WTC11 (cell line): Measurements from ENCODE around the gene TMEFF1. TPM values are rescaled to one million over a fixed set of nuclear protein-coding genes. Genes with fewer than 3 reads are reported as not detected.
A peak's percentile ranks its signal among the peaks of the same experiment; 100 is the strongest.

Experiments used
- ATAC-seq: fragments of 200-7000 bp; cut with Tn5 transposase; 2 replicates; pipeline ENCODE4 v1.10.0; 2021; ENCODE audit warnings: mild to moderate bottlenecking, moderate library complexity
- CTCF ChIA-PET: fragments of 300-600 bp; sonication (Branson Sonifier 250); formaldehyde crosslinking; loops from one replicate; lab custom pipeline; 2021; ENCODE audit warnings: antibody characterized with exemption; lab: Charles Lee
- POLR2A ChIA-PET: fragments of 350-600 bp; sonication (Branson Sonifier 250); formaldehyde crosslinking; loops from one replicate; lab custom pipeline; 2021; ENCODE audit warnings: antibody characterized with exemption; lab: Charles Lee
- DNase-seq: peaks from one replicate; pipeline ENCODE4 v3.0.0; 2021; ENCODE audit warnings: low spot score
- H3K27ac Mint-ChIP-seq: 2 replicates; pipeline ENCODE4 v1.8.0; 2021; ENCODE audit warnings: mixed read lengths
- H3K27me3 Mint-ChIP-seq: 2 replicates; pipeline ENCODE4 v1.8.0; 2021; ENCODE audit warnings: low read depth, mild to moderate bottlenecking, moderate library complexity, mixed read lengths
- H3K36me3 Mint-ChIP-seq: 2 replicates; pipeline ENCODE4 v1.8.0; 2021; ENCODE audit warnings: mixed read lengths
- H3K4me1 Mint-ChIP-seq: 2 replicates; pipeline ENCODE4 v1.8.0; 2022; ENCODE audit warnings: mixed read lengths
- H3K4me3 Mint-ChIP-seq: 2 replicates; pipeline ENCODE4 v1.8.0; 2021; ENCODE audit warnings: mild to moderate bottlenecking, moderate library complexity, mixed read lengths
- H3K9me3 Mint-ChIP-seq: 2 replicates; pipeline ENCODE4 v1.8.0; 2021; ENCODE audit warnings: mixed read lengths
- AFF4 ChIP-seq: sonication (generic); formaldehyde crosslinking; IDR thresholded peaks from 2 replicates; pipeline ENCODE4 v1.8.1; 2023; ENCODE audit warnings: mild to moderate bottlenecking, missing genetic modification reagents, borderline replicate concordance
- CBFB ChIP-seq: sonication (generic); formaldehyde crosslinking; IDR thresholded peaks from 2 replicates; pipeline ENCODE4 v1.8.1; 2022; ENCODE audit warnings: mild to moderate bottlenecking, low read depth, missing genetic modification reagents
- CDX4 ChIP-seq: fragments of 250-450 bp; sonication (Bioruptor Pico); IDR thresholded peaks from 2 replicates; pipeline ENCODE4 v1.9.0; 2021; ENCODE audit warnings: moderate library complexity, mild to moderate bottlenecking, inconsistent platforms, borderline replicate concordance
- E2F1 ChIP-seq: sonication (generic); formaldehyde crosslinking; IDR thresholded peaks from 2 replicates; pipeline ENCODE4 v1.8.0; 2022; ENCODE audit warnings: mild to moderate bottlenecking, missing genetic modification reagents
- EMX1 ChIP-seq: fragments of 250-450 bp; sonication (Bioruptor Pico); IDR thresholded peaks from 2 replicates; pipeline ENCODE4 v1.8.0; 2021; ENCODE audit warnings: mild to moderate bottlenecking
- ESRRA ChIP-seq: sonication (generic); formaldehyde crosslinking; IDR thresholded peaks from 2 replicates; pipeline ENCODE4 v1.8.1; 2022; ENCODE audit warnings: mild to moderate bottlenecking, missing genetic modification reagents, borderline replicate concordance
- ETV6 ChIP-seq: sonication (generic); formaldehyde crosslinking; IDR thresholded peaks from 2 replicates; pipeline ENCODE4 v1.8.1; 2022; ENCODE audit warnings: mild to moderate bottlenecking, missing genetic modification reagents
- FOXP4 ChIP-seq: sonication (generic); formaldehyde crosslinking; IDR thresholded peaks from 2 replicates; pipeline ENCODE4 v1.8.0; 2022; ENCODE audit warnings: mild to moderate bottlenecking, missing genetic modification reagents
- GTF2I ChIP-seq: fragments of 250-450 bp; sonication (Bioruptor Pico); conservative IDR thresholded peaks from 2 replicates; pipeline ENCODE4 v1.4.0; 2021; ENCODE audit warnings: mild to moderate bottlenecking
- HMGA2 ChIP-seq: fragments of 250-450 bp; sonication (Bioruptor Pico); IDR thresholded peaks from 2 replicates; pipeline ENCODE4 v1.4.0; 2021; ENCODE audit warnings: mild to moderate bottlenecking, moderate library complexity
- IRF2 ChIP-seq: sonication (generic); formaldehyde crosslinking; IDR thresholded peaks from 2 replicates; pipeline ENCODE4 v1.8.0; 2022; ENCODE audit warnings: low read depth, missing genetic modification reagents, borderline replicate concordance
- MAX ChIP-seq: sonication (generic); formaldehyde crosslinking; IDR thresholded peaks from 2 replicates; pipeline ENCODE4 v1.8.0; 2022; ENCODE audit warnings: mild to moderate bottlenecking, missing genetic modification reagents
- NFYB ChIP-seq: sonication (generic); formaldehyde crosslinking; conservative IDR thresholded peaks from 2 replicates; pipeline ENCODE4 v1.8.0; 2022; ENCODE audit warnings: low read depth, missing genetic modification reagents
- NR1H2 ChIP-seq: sonication (generic); formaldehyde crosslinking; IDR thresholded peaks from 2 replicates; pipeline ENCODE4 v1.9.0; 2021; ENCODE audit warnings: mild to moderate bottlenecking, moderate library complexity, missing genetic modification reagents
- OVOL2 ChIP-seq: fragments of 250-450 bp; sonication (Bioruptor Pico); IDR thresholded peaks from 2 replicates; pipeline ENCODE4 v1.9.0; 2021; ENCODE audit warnings: mild to moderate bottlenecking, borderline replicate concordance
- PREB ChIP-seq: sonication (generic); formaldehyde crosslinking; IDR thresholded peaks from 2 replicates; pipeline ENCODE4 v1.8.1; 2022; ENCODE audit warnings: mild to moderate bottlenecking, missing genetic modification reagents, moderate library complexity, borderline replicate concordance
- RORB ChIP-seq: fragments of 250-450 bp; sonication (Bioruptor Pico); IDR thresholded peaks from 2 replicates; pipeline ENCODE4 v1.9.0; 2021; ENCODE audit warnings: mild to moderate bottlenecking
- SMAD4 ChIP-seq: sonication (generic); formaldehyde crosslinking; IDR thresholded peaks from 2 replicates; pipeline ENCODE4 v1.8.0; 2022; ENCODE audit warnings: mild to moderate bottlenecking, missing genetic modification reagents
- TP53 ChIP-seq: sonication (generic); formaldehyde crosslinking; IDR thresholded peaks from 2 replicates; pipeline ENCODE4 v1.8.1; 2023; ENCODE audit warnings: mild to moderate bottlenecking, missing genetic modification reagents
- USF1 ChIP-seq: sonication (generic); formaldehyde crosslinking; IDR thresholded peaks from 2 replicates; pipeline ENCODE4 v1.8.0; 2022; ENCODE audit warnings: mild to moderate bottlenecking, missing genetic modification reagents
- ZMAT4 ChIP-seq: fragments of 250-450 bp; sonication (Bioruptor Pico); IDR thresholded peaks from 2 replicates; pipeline ENCODE4 v1.9.0; 2021; ENCODE audit warnings: mild to moderate bottlenecking
- ZNF512 ChIP-seq: sonication (generic); formaldehyde crosslinking; IDR thresholded peaks from 2 replicates; pipeline ENCODE4 v1.8.1; 2022; ENCODE audit warnings: missing genetic modification reagents, borderline replicate concordance
- ZNF671 ChIP-seq: fragments of 250-450 bp; sonication (Bioruptor Pico); IDR thresholded peaks from 2 replicates; pipeline ENCODE4 v1.8.0; 2021; ENCODE audit warnings: mild to moderate bottlenecking
- total RNA-seq: library from RNA; stranded (reverse); gene quantifications from 3 replicates; pipeline ENCODE4 v1.2.3, GENCODE V29; 2021

The TMEFF1 gene
- total RNA-seq, 1 experiment from 2014 or later = 62.7 TPM

GRCh38 chr9:100498592-100498991 is 25.6 kb downstream of the TMEFF1 start:
- ChIA-PET CTCF (no interaction called here), POLR2A (no interaction called here)
- Mint-ChIP-seq H3K27ac (no peak overlapping the region), H3K4me1 (peaks cover 33% of the 10 kb centered on the region), H3K9me3 (no peaks in the 10 kb centered on the region), H3K4me3 (no peak overlapping the region), H3K27me3 (no peaks in the 10 kb centered on the region), H3K36me3 (peaks cover 9% of the 10 kb centered on the region)
- ATAC-seq (no peak), DNase-seq (no peak)
- no peak for TF ChIP-seq EMX1
- TF ChIP-seq ETV6 (CRISPR knock-in tag) = no peak
- no peak for TF ChIP-seq NR1H2 (CRISPR knock-in tag)
- TF ChIP-seq ZMAT4 (CRISPR knock-in tag) = no peak
- TF ChIP-seq IRF2 (CRISPR knock-in tag) = no peak
- no peak for TF ChIP-seq CBFB (CRISPR knock-in tag)
- no peak for TF ChIP-seq ESRRA (CRISPR knock-in tag)
- TF ChIP-seq ZNF671 (CRISPR knock-in tag) = no peak
- no peak for TF ChIP-seq HMGA2 (CRISPR knock-in tag)
- no peak for TF ChIP-seq CDX4 (CRISPR knock-in tag)
- TF ChIP-seq ZNF512 = no peak
- TF ChIP-seq E2F1 (CRISPR knock-in tag) = no peak
- TF ChIP-seq RORB (CRISPR knock-in tag) = no peak
- TF ChIP-seq OVOL2 (CRISPR knock-in tag) = no peak
- no peak for TF ChIP-seq NFYB
- no peak for TF ChIP-seq GTF2I (CRISPR knock-in tag)

- no peak overlapping the region for H3K4me3 Mint-ChIP-seq
- ChIA-PET POLR2A (no interaction called here), CTCF (interaction anchor here (0.9 kb wide), 1 partner anchor 27 kb away, joined by 3 read pairs; the partner anchor contains the start of gene TMEFF1)
- TF ChIP-seq PREB (no peak), MAX (CRISPR knock-in tag) (no peak), TP53 (no peak)
- ATAC-seq = no peak
- DNase-seq = no peak
- H3K27me3 Mint-ChIP-seq = no peaks in the 10 kb centered on the region
- H3K4me1 Mint-ChIP-seq = peaks cover 28% of the 10 kb centered on the region
- H3K27ac Mint-ChIP-seq = no peak overlapping the region
- H3K36me3 Mint-ChIP-seq = peaks cover 18% of the 10 kb centered on the region
- H3K9me3 Mint-ChIP-seq = no peaks in the 10 kb centered on the region
Observed at GRCh38 chr9:100499460-100499859, 26.5 kb downstream of the TMEFF1 start.

- H3K9me3 Mint-ChIP-seq = no peaks in the 10 kb centered on the region
- DNase-seq (no peak), ATAC-seq (no peak)
- ChIA-PET POLR2A (no interaction called here), CTCF (interaction anchor here (0.9 kb wide), 1 partner anchor 27 kb away, joined by 3 read pairs; the partner anchor contains the start of gene TMEFF1)
- 0 out of 2 replicates have a peak overlapping the region, but pooled peaks have one; percentile 23 for H3K27ac Mint-ChIP-seq
- peaks cover 27% of the 10 kb centered on the region for H3K4me1 Mint-ChIP-seq
- H3K36me3 Mint-ChIP-seq = peaks cover 20% of the 10 kb centered on the region
- no peak overlapping the region for H3K4me3 Mint-ChIP-seq
- H3K27me3 Mint-ChIP-seq = no peaks in the 10 kb centered on the region
- TF ChIP-seq USF1 (CRISPR knock-in tag) (no peak), AFF4 (no peak), FOXP4 (no peak), SMAD4 (no peak)
Observed at GRCh38 chr9:100499866-100500265, 26.9 kb downstream of the TMEFF1 start.
